H1 (cell line): ENCODE data around the gene SEC16A. TPM values are rescaled to one million over a fixed set of nuclear protein-coding genes. Genes with fewer than 3 reads are reported as not detected.

ENCODE experiments used
- CTCF ChIA-PET: fragments of 300-600 bp; sonication (Branson Sonifier 250); formaldehyde crosslinking; loops from one replicate; lab custom pipeline; 2021; ENCODE audit not compliant: partially characterized antibody; lab: Charles Lee
- POLR2A ChIA-PET: fragments of 300-600 bp; sonication (Branson Sonifier 250); formaldehyde crosslinking; loops from one replicate; lab custom pipeline; 2021; ENCODE audit warnings: inconsistent platforms; ENCODE audit not compliant: partially characterized antibody; lab: Charles Lee
- DNase-seq, 2 experiments: peaks; one replicate each; pipeline versions ENCODE4 v3.0.0 to v3.0.0-alpha.2; 2010 to 2022; ENCODE audit warnings: low spot score in 2 of 2, low read depth in 1 of 2, mixed read lengths in 1 of 2
- FAIRE-seq: peaks from 2 replicates; lab custom pipeline; 2011; peaks lifted over from hg19 to GRCh38; lab: Jason Lieb, UNC
- H2AFZ ChIP-seq: 2 replicates; pipeline ENCODE4 v1.8.1; 2012; ENCODE audit warnings: low read length, inconsistent platforms
- H2AK5ac ChIP-seq: 2 replicates; pipeline ENCODE4 v1.6.1; 2013; ENCODE audit warnings: low read depth, low read length
- H2BK120ac ChIP-seq: replicated peaks from 2 replicates; pipeline ENCODE3; 2013; ENCODE audit warnings: low read depth, low read length, inconsistent platforms
- H2BK12ac ChIP-seq: 2 replicates; pipeline ENCODE4 v1.6.1; 2013; ENCODE audit warnings: low read depth, low read length
- H2BK15ac ChIP-seq: 2 replicates; pipeline ENCODE4 v1.6.1; 2013; ENCODE audit warnings: low read length
- H2BK20ac ChIP-seq: 2 replicates; pipeline ENCODE4 v1.6.1; 2013; ENCODE audit warnings: low read length
- H2BK5ac ChIP-seq: 2 replicates; pipeline ENCODE4 v1.6.1; 2013; ENCODE audit warnings: low read depth, low read length
- H3K14ac ChIP-seq: 2 replicates; pipeline ENCODE4 v1.6.1; 2013; ENCODE audit warnings: inconsistent platforms; ENCODE audit not compliant: insufficient read length
- H3K18ac ChIP-seq: 2 replicates; pipeline ENCODE4 v1.6.1; 2013; ENCODE audit warnings: low read length; ENCODE audit errors: extremely low read depth
- H3K23ac ChIP-seq: 2 replicates; pipeline ENCODE4 v1.6.1; 2013; ENCODE audit warnings: inconsistent platforms; ENCODE audit not compliant: insufficient read length
- H3K23me2 ChIP-seq: 2 replicates; pipeline ENCODE4 v1.6.1; 2013; ENCODE audit warnings: low read depth, low read length
- H3K27ac ChIP-seq: 2 replicates; pipeline ENCODE4 v1.6.1; 2011; ENCODE audit warnings: low read depth, low read length, inconsistent platforms
- H3K27me3 ChIP-seq, 4 experiments: replicated peaks in 1 of 4; 1 replicate in 1 of 4; 2 replicates in 3 of 4; pipeline versions ENCODE4 v1.6.1 to v1.8.1; 2011 to 2013; ENCODE audit warnings: low read length in 3 of 4, mild to moderate bottlenecking in 3 of 4, inconsistent platforms in 2 of 4, mixed read lengths in 2 of 4, moderate library complexity in 1 of 4; ENCODE audit not compliant: control insufficient read depth in 3 of 4, insufficient read depth in 3 of 4; ENCODE audit errors: extremely low read depth in 1 of 4
- H3K36me3 ChIP-seq, 4 experiments: 2 replicates each; pipeline versions ENCODE4 v1.6.1 to v1.8.1; 2011 to 2013; ENCODE audit warnings: mild to moderate bottlenecking in 4 of 4, low read length in 3 of 4, moderate library complexity in 2 of 4, control low read depth in 1 of 4, inconsistent platforms in 1 of 4; ENCODE audit not compliant: insufficient read depth in 4 of 4, control insufficient read depth in 2 of 4
- H3K4ac ChIP-seq: replicated peaks from 2 replicates; pipeline ENCODE3; 2013; ENCODE audit warnings: low read length, low read depth, mixed read lengths, inconsistent platforms; ENCODE audit not compliant: insufficient read length
- H3K4me1 ChIP-seq, 4 experiments: replicated peaks in 1 of 4; 1 replicate in 1 of 4; 2 replicates in 3 of 4; pipeline versions ENCODE4 v1.6.1 to v1.8.1; 2011 to 2013; ENCODE audit warnings: low read length in 3 of 4, inconsistent platforms in 2 of 4, mixed read lengths in 1 of 4; ENCODE audit not compliant: insufficient read depth in 4 of 4, control insufficient read depth in 3 of 4
- H3K4me2 ChIP-seq, 2 experiments: 2 replicates each; pipeline versions ENCODE4 v1.6.1 to v1.8.1; 2011 to 2013; ENCODE audit warnings: low read depth in 2 of 2, low read length in 2 of 2, control low read depth in 1 of 2, inconsistent platforms in 1 of 2, mild to moderate bottlenecking in 1 of 2; ENCODE audit not compliant: insufficient read depth in 1 of 2
- H3K4me3 ChIP-seq, 4 experiments: fragments of 200-600, 300-600 bp in 1 of 4; sonication (generic), shearing (Covaris generic), sonication (Bioruptor Twin) in 1 of 4; 2 replicates each; pipeline versions ENCODE4 v1.5.1 to v1.8.1; 2011 to 2016; ENCODE audit warnings: low read length in 4 of 4, low read depth in 3 of 4, control low read depth in 2 of 4, inconsistent platforms in 2 of 4, mild to moderate bottlenecking in 2 of 4, mixed read lengths in 1 of 4, moderate library complexity in 1 of 4; ENCODE audit not compliant: insufficient read depth in 2 of 4; ENCODE audit errors: extremely low read depth in 1 of 4
- H3K56ac ChIP-seq: replicated peaks from 2 replicates; pipeline ENCODE3; 2013; ENCODE audit warnings: low read depth, mild to moderate bottlenecking, mixed read lengths, low read length, inconsistent platforms; ENCODE audit not compliant: insufficient read length
- H3K79me1 ChIP-seq: 2 replicates; pipeline ENCODE4 v1.6.1; 2013; ENCODE audit warnings: low read depth, low read length, control low read depth
- H3K79me2 ChIP-seq, 2 experiments: 2 replicates each; pipeline versions ENCODE4 v1.6.1 to v1.8.1; 2012 to 2013; ENCODE audit warnings: low read length in 2 of 2, mild to moderate bottlenecking in 2 of 2, inconsistent platforms in 1 of 2; ENCODE audit not compliant: insufficient read depth in 2 of 2, control insufficient read depth in 1 of 2
- H3K9ac ChIP-seq, 4 experiments: replicated peaks in 1 of 4; 1 replicate in 1 of 4; 2 replicates in 3 of 4; pipeline versions ENCODE4 v1.6.1 to v1.8.1; 2011 to 2013; ENCODE audit warnings: low read depth in 3 of 4, low read length in 3 of 4, control low read depth in 2 of 4, mild to moderate bottlenecking in 2 of 4, moderate library complexity in 2 of 4, inconsistent platforms in 1 of 4; ENCODE audit errors: extremely low read depth in 1 of 4
- H3K9me3 ChIP-seq, 2 experiments: 2 replicates each; pipeline versions ENCODE4 v1.6.1 to v1.8.1; 2012 to 2013; ENCODE audit warnings: mild to moderate bottlenecking in 2 of 2, moderate library complexity in 2 of 2, control low read depth in 1 of 2, inconsistent platforms in 1 of 2, low read depth in 1 of 2, low read length in 1 of 2, mixed read lengths in 1 of 2; ENCODE audit not compliant: insufficient read depth in 2 of 2
- H4K20me1 ChIP-seq, 2 experiments: replicated peaks in 1 of 2; 2 replicates each; pipeline versions ENCODE3 to v1.8.1; 2011 to 2013; ENCODE audit warnings: inconsistent platforms in 2 of 2, low read length in 2 of 2, mild to moderate bottlenecking in 1 of 2; ENCODE audit not compliant: insufficient read depth in 2 of 2, control insufficient read depth in 1 of 2
- H4K5ac ChIP-seq: 2 replicates; pipeline ENCODE4 v1.6.1; 2013; ENCODE audit warnings: low read length, low read depth, mixed read lengths, inconsistent platforms; ENCODE audit not compliant: insufficient read length
- H4K8ac ChIP-seq: 2 replicates; pipeline ENCODE4 v1.8.0; 2013; ENCODE audit warnings: mild to moderate bottlenecking, moderate library complexity, low read length, inconsistent platforms; ENCODE audit not compliant: insufficient read depth; ENCODE audit errors: extremely low read depth
- H4K91ac ChIP-seq: replicated peaks from 2 replicates; pipeline ENCODE3; 2013; ENCODE audit warnings: low read length, mixed read lengths, inconsistent platforms; ENCODE audit not compliant: insufficient read length
- POLR2A ChIP-seq, 2 experiments: IDR thresholded peaks; 1 replicate in 1 of 2; 2 replicates in 1 of 2; pipeline ENCODE4 v1.6.1; 2011; ENCODE audit warnings: low read depth in 2 of 2, low read length in 2 of 2, mild to moderate bottlenecking in 2 of 2; ENCODE audit errors: control extremely low read depth in 1 of 2
- RAD21 ChIP-seq, 2 experiments: IDR thresholded peaks in 1 of 2; conservative IDR thresholded peaks in 1 of 2; 2 replicates each; pipeline ENCODE4 v1.6.1; 2011; ENCODE audit warnings: low read depth in 2 of 2, low read length in 2 of 2, improper control_type of control experiment in 1 of 2, inconsistent platforms in 1 of 2, mild to moderate bottlenecking in 1 of 2, moderate library complexity in 1 of 2
- TEAD4 ChIP-seq: IDR thresholded peaks from 2 replicates; pipeline ENCODE4 v1.6.1; 2012; ENCODE audit warnings: low read depth, low read length, inconsistent platforms, mixed read lengths
- WGBS, 2 experiments: shearing (Covaris generic) in 1 of 2; methylation state at CpG; one replicate each; pipeline versions ENCODE4 v1.1.6 to v1.1.7; 2013 to 2015; ENCODE audit warnings: low lambda C conversion rate in 2 of 2, mixed read lengths in 2 of 2, inconsistent platforms in 1 of 2, low coverage in 1 of 2, missing lambda C conversion rate in 1 of 2; ENCODE audit not compliant: insufficient replicate concordance in 2 of 2, insufficient coverage in 1 of 2, insufficient read length in 1 of 2; ENCODE audit errors: extremely low coverage in 1 of 2, missing lambda C conversion rate in 1 of 2; 5-methylcytosine and 5-hydroxymethylcytosine counted together
- polyA plus RNA-seq, 7 experiments: library from polyadenylated mRNA; depleted of rRNA in 3 of 7; stranded (reverse) in 5 of 7; unstranded in 2 of 7; fragments of >200 nt in 5 of 7; fragments of 200-250 nt in 2 of 7; gene quantifications; 1 replicate in 5 of 7; 2 replicates in 1 of 7; 4 replicates in 1 of 7; pipeline versions ENCODE4 v1.2.1 to v1.2.3, GENCODE V29; 2011 to 2013; ENCODE audit warnings: missing spikeins in 2 of 7, mixed read lengths in 2 of 7
- total RNA-seq: library from RNA; stranded (reverse); fragmentation: NEBNext Ultra II Directional; extraction: Animal tissue kit (Norgen Biotek cat#: 25700); gene quantifications from 2 replicates; pipeline ENCODE4 v1.2.1, GENCODE V29; 2021

The SEC16A gene
- total and polyA plus RNA-seq, 2 of the 8 experiments (the other 6 are each of a cell fraction or from before 2014, with no cell fraction given), result 21.6 to 49.0 TPM

DNA sequence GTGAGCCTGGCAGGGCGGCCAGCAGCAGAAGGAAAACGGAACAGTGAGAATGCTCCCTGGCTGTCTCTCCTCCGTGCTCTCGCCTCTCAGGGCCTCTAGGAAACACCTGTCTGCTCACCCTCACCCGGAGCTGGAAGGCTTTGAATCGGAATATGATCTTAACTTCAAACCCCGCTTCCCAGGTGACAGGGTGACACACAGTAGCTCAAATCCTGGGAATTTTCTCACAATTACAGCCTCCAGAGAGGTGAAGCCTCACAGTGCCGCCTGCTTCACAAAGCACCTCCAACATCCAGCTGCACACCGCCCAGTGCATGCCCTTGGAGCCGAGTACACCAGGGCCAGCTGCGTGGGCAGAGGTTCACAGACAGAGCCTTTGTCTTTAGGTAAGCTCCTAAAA lies 12.5 kb downstream of the SEC16A start:
- no peak for FAIRE-seq
- Histone ChIP-seq H2BK15ac (no peak overlapping the region), H3K14ac (no peak overlapping the region), H3K27ac (no peak overlapping the region), H3K9ac (no peak overlapping the region), H3K79me1 (peaks cover 5% of the 10 kb centered on the region), H4K8ac (no peak overlapping the region; the same call in 1 of the 2 replicates), H3K4me1 (no peaks in the 10 kb centered on the region), H2BK12ac (no peak overlapping the region), H2BK20ac (no peak overlapping the region), H3K27me3 (no peaks in the 10 kb centered on the region), H3K4ac (no peak overlapping the region), H4K20me1 (peaks cover 15 to 41% of the 10 kb centered on the region in 2 experiments), H4K5ac (no peak overlapping the region), H3K9me3 (no peaks in the 10 kb centered on the region), H2AFZ (no peak overlapping the region), H3K79me2 (peaks cover 0 to 46% of the 10 kb centered on the region in 2 experiments; a peak in 3 of 4 replicates), H2BK5ac (no peak overlapping the region), H3K23ac (no peak overlapping the region), H4K91ac (no peak overlapping the region), H3K4me3 (no peak overlapping the region)
- WGBS, 2 experiments, result 89% methylated on average over 11 of the region's 11 CpGs; no CpG with 5 or more reads in 1 of the 2 experiments
- POLR2A ChIA-PET, result interaction anchor here (0.8 to 1.1 kb wide), 4 partner anchors 11 to 93 kb away, joined by 3 to 4 read pairs (median 3); no protein-coding TSS in a partner anchor
- TF ChIP-seq TEAD4, result no peak
- TF ChIP-seq RAD21 (IDR thresholded peaks at IDR 0.05 in 1 of 2, conservative IDR thresholded peaks at IDR 0.05 in 1 of 2; ENCODE audit: low read depth in 2 of 2, low read length in 2 of 2), result no peak
- no peak for TF ChIP-seq POLR2A (IDR thresholded peaks at IDR 0.05; ENCODE audit: control extremely low read depth in 1 of 2, low read depth in 2 of 2, low read length in 2 of 2)
- TF ChIP-seq, all 59 proteins: peak for 0
- no peak for DNase-seq
- CTCF ChIA-PET, result interaction anchor here (1.0 to 2.0 kb wide), 8 partner anchors 8 to 329 kb away, joined by 3 to 6 read pairs (median 4); no protein-coding TSS in a partner anchor
- Histone ChIP-seq H3K23me2 (no peaks in the 10 kb centered on the region), H2BK120ac (no peak overlapping the region), H3K18ac (no peak overlapping the region), H3K36me3 (peaks cover 54 to 80% (median 78%) of the 10 kb centered on the region in 4 experiments), H2AK5ac (no peak overlapping the region), H3K56ac (no peak overlapping the region), H3K4me2 (no peak overlapping the region)
